IPS DF 6.9 (cell line): ENCODE measurements around the gene GFPT2.

Source experiments
- DNase-seq: peaks from one replicate; pipeline ENCODE4 v3.0.0-alpha.2; 2013; ENCODE audit warnings: low read depth, low spot score
- H3K27ac ChIP-seq: one replicate; pipeline ENCODE4 v1.5.1; 2013; ENCODE audit warnings: low read length, control low read depth
- H3K27me3 ChIP-seq: 2 replicates; pipeline ENCODE4 v1.6.1; 2013; ENCODE audit warnings: mild to moderate bottlenecking, low read length; ENCODE audit not compliant: control insufficient read depth, insufficient read depth
- H3K36me3 ChIP-seq: 2 replicates; pipeline ENCODE4 v1.6.1; 2013; ENCODE audit warnings: low read length; ENCODE audit not compliant: control insufficient read depth, insufficient read depth
- H3K4me1 ChIP-seq: 2 replicates; pipeline ENCODE4 v1.6.1; 2013; ENCODE audit warnings: low read length; ENCODE audit not compliant: control insufficient read depth, insufficient read depth
- H3K4me3 ChIP-seq: 2 replicates; pipeline ENCODE4 v1.5.1; 2013; ENCODE audit warnings: mild to moderate bottlenecking, low read length
- H3K9me3 ChIP-seq: 2 replicates; pipeline ENCODE4 v1.6.1; 2013; ENCODE audit warnings: low read length, inconsistent platforms; ENCODE audit not compliant: control insufficient read depth, insufficient read depth
- WGBS: extraction: QIAGEN DNeasy Blood & Tissue Kit; methylation state at CpG from one replicate; pipeline ENCODE4 v1.1.7; 2013; ENCODE audit warnings: mixed read lengths, missing lambda C conversion rate; ENCODE audit not compliant: insufficient read length, insufficient coverage; 5-methylcytosine and 5-hydroxymethylcytosine counted together

GFPT2 gene

GRCh38 chr5:180350711-180351465 is 2.2 kb downstream of the GFPT2 start:
- Histone ChIP-seq H3K36me3 (peaks cover 2% of the 10 kb centered on the region), H3K9me3 (no peaks in the 10 kb centered on the region), H3K27me3 (peaks cover 9% of the 10 kb centered on the region), H3K4me3 (no peak overlapping the region; the same call in 1 of the 2 replicates), H3K4me1 (peaks cover 20% of the 10 kb centered on the region), H3K27ac (no peak overlapping the region)
- no CpG with 5 or more reads among the region's 11 CpGs for WGBS
- DNase-seq, result no peak

DNA sequence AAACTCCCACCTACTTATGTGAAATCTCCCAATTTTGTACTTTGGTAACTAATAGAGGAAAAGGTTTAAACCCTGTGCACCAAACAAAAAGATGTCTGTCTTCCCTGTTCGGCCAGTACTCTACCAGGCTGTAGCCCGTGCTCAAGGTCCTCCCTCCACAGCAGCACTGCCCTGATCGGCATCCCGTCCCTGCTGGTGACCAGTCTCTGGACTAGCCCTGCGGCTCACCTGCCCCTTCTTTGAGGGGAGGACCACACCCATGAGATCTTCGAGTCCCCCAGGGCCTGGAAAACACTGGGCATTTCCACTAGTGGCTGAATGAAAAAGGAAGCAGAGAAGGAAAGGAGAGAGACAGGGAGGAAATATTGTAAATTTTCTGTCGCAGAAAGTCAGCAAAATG is 2.8 kb downstream of the GFPT2 start:
- Histone ChIP-seq H3K9me3 (no peaks in the 10 kb centered on the region), H3K27me3 (peaks cover 9% of the 10 kb centered on the region), H3K4me3 (no peak overlapping the region), H3K27ac (no peak overlapping the region), H3K4me1 (peaks cover 24% of the 10 kb centered on the region), H3K36me3 (peaks cover 2% of the 10 kb centered on the region)
- DNase-seq, result no peak
- no CpG with 5 or more reads among the region's 7 CpGs for WGBS

DNA sequence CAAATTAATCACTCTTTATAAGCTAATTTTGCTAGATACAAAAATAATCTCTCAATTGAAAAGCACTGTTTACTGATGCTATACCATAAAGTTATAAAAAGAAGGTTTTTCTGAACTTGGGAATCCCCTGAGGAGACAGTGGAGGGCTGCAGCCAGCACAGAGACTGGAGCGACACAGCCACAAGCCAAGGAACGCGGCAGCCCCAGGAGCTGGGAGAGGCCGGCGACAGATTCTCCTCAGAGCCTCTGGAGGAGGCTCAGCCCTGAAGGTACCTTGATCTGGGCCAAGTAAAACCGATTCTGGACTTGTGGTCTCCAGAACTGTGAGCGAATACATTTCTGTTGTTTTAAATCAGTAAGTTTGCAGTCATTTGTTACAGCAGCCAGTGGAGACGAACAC is 3.7 kb downstream of the GFPT2 start:
- Histone ChIP-seq H3K4me1 (peaks cover 27% of the 10 kb centered on the region), H3K27me3 (peaks cover 4% of the 10 kb centered on the region), H3K36me3 (peaks cover 2% of the 10 kb centered on the region), H3K27ac (no peak overlapping the region), H3K4me3 (no peak overlapping the region), H3K9me3 (no peaks in the 10 kb centered on the region)
- no CpG with 5 or more reads among the region's 8 CpGs for WGBS
- no peak for DNase-seq

DNA sequence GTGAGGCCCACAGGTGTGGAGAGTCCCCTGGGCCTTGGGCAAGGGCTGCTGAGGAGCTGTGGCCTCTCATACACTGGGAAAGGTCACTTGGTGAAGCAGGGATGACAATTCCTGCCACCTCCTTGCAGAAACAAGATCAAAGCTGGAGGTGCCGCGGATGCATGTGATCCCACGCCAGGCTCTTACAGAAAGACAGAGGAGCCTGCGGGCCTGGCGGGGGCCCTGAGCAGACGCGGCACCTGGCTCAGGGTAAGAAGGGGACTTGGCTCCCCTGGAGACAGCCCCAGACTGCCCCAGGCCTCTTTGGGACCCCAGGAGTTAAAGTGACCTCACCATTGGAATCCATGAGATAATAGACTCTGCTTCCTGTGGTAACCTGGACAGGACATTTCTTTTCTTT is 4.8 kb downstream of the GFPT2 start:
- peaks cover 2% of the 10 kb centered on the region for H3K36me3 ChIP-seq
- H3K27ac ChIP-seq, result no peak overlapping the region
- no CpG with 5 or more reads among the region's 7 CpGs for WGBS
- no peaks in the 10 kb centered on the region for H3K27me3 ChIP-seq
- peaks cover 28% of the 10 kb centered on the region for H3K4me1 ChIP-seq
- H3K9me3 ChIP-seq, result no peaks in the 10 kb centered on the region
- DNase-seq, result no peak
- no peak overlapping the region for H3K4me3 ChIP-seq

- Histone ChIP-seq H3K4me1 (peaks cover 29% of the 10 kb centered on the region), H3K36me3 (peaks cover 2% of the 10 kb centered on the region), H3K27me3 (no peaks in the 10 kb centered on the region), H3K9me3 (no peaks in the 10 kb centered on the region), H3K4me3 (no peak overlapping the region), H3K27ac (no peak overlapping the region)
- no CpG with 5 or more reads among the region's 10 CpGs for WGBS
- no peak for DNase-seq
Measured at GRCh38 chr5:180347702-180348101, 5.4 kb downstream of the GFPT2 start.

DNA sequence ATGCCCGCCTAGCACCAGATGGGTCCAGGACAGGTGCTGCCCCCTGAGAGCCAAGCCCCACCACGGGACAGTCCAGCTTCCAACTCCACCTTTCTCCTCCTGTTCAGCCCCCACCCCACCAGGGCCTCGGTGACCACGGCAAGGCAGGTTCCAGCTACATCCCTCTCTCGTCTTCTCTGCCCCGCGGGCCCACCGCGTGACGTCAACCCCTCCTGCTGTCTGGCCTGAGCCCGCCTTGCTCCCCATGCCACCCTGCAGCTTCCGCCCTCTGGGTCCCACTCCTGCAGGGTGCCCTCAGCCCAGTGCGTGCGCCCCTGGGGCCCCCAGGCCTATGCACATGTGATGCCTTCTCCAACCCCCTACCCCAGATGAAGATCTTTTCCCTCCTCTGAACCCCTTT is 6.8 kb downstream of the GFPT2 start:
- Histone ChIP-seq H3K36me3 (no peaks in the 10 kb centered on the region), H3K27ac (no peak overlapping the region), H3K4me1 (peaks cover 29% of the 10 kb centered on the region), H3K4me3 (no peak overlapping the region), H3K27me3 (no peaks in the 10 kb centered on the region), H3K9me3 (no peaks in the 10 kb centered on the region)
- no CpG with 5 or more reads among the region's 14 CpGs for WGBS
- no peak for DNase-seq

DNA sequence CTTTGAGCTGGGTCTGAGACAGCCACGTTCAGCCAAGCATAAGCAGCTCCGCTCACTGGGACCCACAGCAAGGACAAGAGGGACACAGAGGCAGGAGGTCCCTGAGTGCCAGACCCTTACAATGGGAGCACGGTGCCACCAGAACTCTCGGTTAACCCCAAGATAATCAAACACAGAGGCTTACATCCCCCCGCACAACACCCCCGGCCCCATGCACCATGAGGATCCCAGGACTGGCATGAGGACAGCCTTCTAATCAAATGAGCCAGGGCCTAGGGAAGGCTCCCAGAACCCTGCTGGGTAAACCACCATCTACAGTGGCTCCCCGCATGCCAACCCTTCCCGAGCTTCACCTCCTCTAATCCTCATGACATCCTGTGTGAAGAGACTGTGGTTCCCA is 7.4 kb downstream of the GFPT2 start:
- H3K4me1 ChIP-seq, result peaks cover 32% of the 10 kb centered on the region
- H3K4me3 ChIP-seq, result no peak overlapping the region
- DNase-seq, result no peak
- no peak overlapping the region for H3K27ac ChIP-seq
- no CpG with 5 or more reads among the region's 8 CpGs for WGBS
- H3K9me3 ChIP-seq, result no peaks in the 10 kb centered on the region
- no peaks in the 10 kb centered on the region for H3K36me3 ChIP-seq
- no peaks in the 10 kb centered on the region for H3K27me3 ChIP-seq

DNA sequence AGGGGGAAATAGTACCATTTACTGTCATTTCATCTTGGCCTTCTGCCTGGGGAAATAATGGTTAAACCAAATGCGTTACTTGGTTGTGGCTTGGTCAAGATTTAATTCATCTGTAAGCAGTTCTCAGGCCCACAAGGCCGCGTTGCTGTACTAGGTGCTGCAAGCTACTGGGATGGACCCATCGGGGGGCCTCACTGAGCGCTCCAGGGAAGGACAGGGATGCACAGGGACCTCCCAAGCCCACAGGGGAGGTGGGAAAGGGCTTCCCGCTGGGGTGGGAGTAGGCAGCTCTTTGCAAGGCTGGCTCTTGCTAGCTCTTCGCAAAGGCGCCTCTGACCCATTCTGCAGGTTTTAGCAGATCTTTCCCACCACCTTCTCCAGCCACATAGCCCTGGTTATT is 8.0 kb downstream of the GFPT2 start:
- Histone ChIP-seq H3K36me3 (no peaks in the 10 kb centered on the region), H3K9me3 (no peaks in the 10 kb centered on the region), H3K27ac (peak overlapping the region; percentile 18), H3K4me3 (no peak overlapping the region), H3K4me1 (peaks cover 29% of the 10 kb centered on the region), H3K27me3 (no peaks in the 10 kb centered on the region)
- WGBS, result no CpG with 5 or more reads among the region's 8 CpGs
- no peak for DNase-seq

DNA sequence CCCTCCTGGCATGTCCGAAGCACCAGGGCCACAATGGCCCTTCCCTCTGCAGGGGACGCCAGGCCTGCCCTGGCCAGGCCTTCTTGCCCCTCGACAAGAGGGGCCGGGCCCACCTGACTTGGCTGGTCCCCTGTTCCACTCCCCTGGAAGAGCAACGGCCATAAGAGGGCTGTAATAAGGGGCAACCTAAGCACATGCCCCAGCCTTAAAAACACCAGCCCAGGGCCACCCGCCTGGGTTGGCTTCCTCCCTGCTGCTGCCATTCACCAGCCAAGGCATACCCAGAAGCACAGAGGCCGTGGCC is 8.5 kb downstream of the GFPT2 start:
- Histone ChIP-seq H3K36me3 (0 out of 2 replicates have a peak, but pooled peaks cover 1% of the 10 kb centered on the region), H3K27me3 (no peaks in the 10 kb centered on the region), H3K27ac (peak overlapping the region; percentile 18), H3K4me1 (peaks cover 29% of the 10 kb centered on the region), H3K9me3 (no peaks in the 10 kb centered on the region), H3K4me3 (no peak overlapping the region)
- no CpG with 5 or more reads among the region's 7 CpGs for WGBS
- no peak for DNase-seq

DNA sequence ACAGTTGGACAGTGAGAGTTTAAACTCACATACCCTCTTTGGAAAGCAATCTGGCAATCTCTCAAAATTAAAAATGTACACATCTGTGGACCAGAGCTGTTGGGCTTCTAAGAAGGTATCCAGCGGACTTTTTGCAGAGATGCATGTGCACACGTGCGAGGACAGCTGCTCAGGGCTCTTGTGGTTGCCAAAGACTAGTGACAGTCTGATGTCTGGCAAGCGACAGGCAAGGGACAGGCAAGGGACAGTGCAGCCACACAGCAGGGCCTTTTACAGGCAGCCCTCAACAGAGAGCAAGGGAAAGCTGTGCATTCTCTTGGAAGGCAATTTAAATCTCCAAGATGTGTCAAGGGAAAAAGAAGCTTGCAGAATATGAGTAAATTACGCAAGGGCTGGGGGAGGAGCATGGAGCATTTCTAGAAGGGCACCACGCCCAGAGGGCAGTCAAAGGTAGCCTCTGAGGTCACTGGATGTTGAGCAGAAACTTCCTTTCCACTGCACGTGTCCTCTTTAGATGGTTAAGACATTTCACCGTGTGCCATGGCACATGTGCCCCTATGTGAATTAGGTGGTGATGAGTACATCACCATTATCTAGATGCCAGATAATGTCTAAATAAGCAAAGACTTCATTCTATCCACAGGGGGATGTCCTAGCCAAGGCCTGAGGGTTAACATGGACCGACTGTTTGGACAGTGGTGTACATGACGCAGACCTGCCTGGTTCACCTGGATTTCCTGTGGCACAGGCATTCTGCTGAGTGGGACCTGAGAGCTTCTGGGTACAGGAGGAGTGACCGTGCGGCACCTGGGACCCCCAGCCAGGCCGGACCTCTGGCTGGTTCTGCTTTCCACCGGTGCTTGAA is 9.1 kb downstream of the GFPT2 start:
- Histone ChIP-seq H3K9me3 (no peaks in the 10 kb centered on the region), H3K27me3 (no peaks in the 10 kb centered on the region), H3K4me1 (peaks cover 29% of the 10 kb centered on the region), H3K36me3 (0 out of 2 replicates have a peak, but pooled peaks cover 4% of the 10 kb centered on the region), H3K4me3 (no peak overlapping the region), H3K27ac (peak overlapping the region; percentile 18)
- no peak for DNase-seq
- no CpG with 5 or more reads among the region's 14 CpGs for WGBS
